ENCODE data around the gene ZC3H12C. TPM values are rescaled to one million over a fixed set of nuclear protein-coding genes. Genes with fewer than 3 reads are reported as not detected.

Gene ZC3H12C
- total and polyA plus RNA-seq, 2 of the 13 experiments (the other 11 are each of a cell fraction or from before 2014, with no cell fraction given) = 2.4 to 5.7 TPM

- intact Hi-C loops (cut with micrococcal nuclease; ENCODE audit: unreplicated experiment) (no loop called here), in situ Hi-C loops (cut with HindIII; ENCODE audit: extremely low pct_ligation_motif_present, low pct_unique_long_range_greater_than_20kb) (no loop called here)
- FAIRE-seq (no peak), ATAC-seq (no peak; the same call in 2 of the 3 replicates), DNase-seq (ENCODE audit: low spot score) (peak; percentile 13)
- ChIA-PET POLR2A (interaction anchor here (1.9 kb wide), 1 partner anchor 15 kb away, joined by 6 read pairs; the partner anchor contains the start of gene ZC3H12C), CTCF (ENCODE audit: low intra/inter-chr PET ratio, low total read pairs) (no interaction called here)
- TF ChIP-seq ZNF589 (CRISPR knock-in tag; conservative IDR thresholded peaks at IDR 0.05) (no peak), ZNF614 (CRISPR knock-in tag; IDR thresholded peaks at IDR 0.05; ENCODE audit: borderline replicate concordance) (no peak), FOSL2 (CRISPR knock-in tag; IDR thresholded peaks at IDR 0.05) (0 out of 2 replicates have a peak, but pooled peaks have one; percentile 9), EED (CRISPR knock-in tag; IDR thresholded peaks at IDR 0.05) (no peak)
- BruUV-seq (replicated peaks) = no TSS peak
- 0 out of 2 replicates have a peak, but pooled peaks cover 8% of the 10 kb centered on the region for H3K4me1 ChIP-seq (ENCODE audit: insufficient read depth, low read length)
- no peaks in the 10 kb centered on the region for H3K79me2 ChIP-seq (ENCODE audit: insufficient read depth, low read length)
- no peak overlapping the region for H2AFZ ChIP-seq (ENCODE audit: low read length)
- no peaks in the 10 kb centered on the region for H4K20me1 ChIP-seq (ENCODE audit: insufficient read depth, low read length)
- no peaks in the 10 kb centered on the region for H3K9me3 ChIP-seq (ENCODE audit: low read length)
- H3K36me3 ChIP-seq (replicated peaks in 1 of 2; ENCODE audit: control insufficient read depth in 1 of 2, insufficient read depth in 2 of 2, low read length in 2 of 2) = no peaks in the 10 kb centered on the region
- no peak overlapping the region for H3K9ac ChIP-seq (ENCODE audit: insufficient read depth, low read depth, low read length)
- WGBS (ENCODE audit: low lambda C conversion rate) = 11% methylated on average over 6 of the region's 6 CpGs
- no peaks in the 10 kb centered on the region for H3K27me3 ChIP-seq (ENCODE audit: control insufficient read depth in 1 of 2, insufficient read depth in 2 of 2, low read length in 2 of 2)
- H3K4me3 ChIP-seq (replicated peaks in 1 of 3; ENCODE audit: insufficient read depth in 1 of 3, low read depth in 2 of 3, low read length in 3 of 3) = no peak overlapping the region
- no peak overlapping the region for H3K27ac ChIP-seq (ENCODE audit: extremely low read length, insufficient read depth, low read length)
- H3K4me2 ChIP-seq (ENCODE audit: low read depth, low read length) = 0 out of 2 replicates have a peak overlapping the region, but pooled peaks have one; percentile 4
Observed at GRCh38 chr11:110077831-110078325, 15.3 kb upstream of the ZC3H12C start.

- CTCF ChIA-PET (ENCODE audit: low intra/inter-chr PET ratio, low total read pairs) = no interaction called here
- ATAC-seq = no peak
Observed at GRCh38 chr11:110078923-110079544, 14.2 kb upstream of the ZC3H12C start.

More at GRCh38 chr11:110078923-110079544, 14.2 kb upstream of the ZC3H12C start:
- no peak for TF ChIP-seq MTF1 (CRISPR knock-in tag; IDR thresholded peaks at IDR 0.05)
- no peak for TF ChIP-seq ISX (CRISPR knock-in tag; conservative IDR thresholded peaks at IDR 0.05)
- no peak for TF ChIP-seq BRF2 (CRISPR knock-in tag; IDR thresholded peaks at IDR 0.05)
- POLR2A ChIA-PET = no interaction called here
- in situ Hi-C loops (cut with HindIII; ENCODE audit: extremely low pct_ligation_motif_present, low pct_unique_long_range_greater_than_20kb) = no loop called here
- Histone ChIP-seq H3K79me2 (ENCODE audit: insufficient read depth, low read length) (no peaks in the 10 kb centered on the region), H3K9ac (ENCODE audit: insufficient read depth, low read depth, low read length) (no peak overlapping the region), H3K36me3 (replicated peaks in 1 of 2; ENCODE audit: control insufficient read depth in 1 of 2, insufficient read depth in 2 of 2, low read length in 2 of 2) (no peaks in the 10 kb centered on the region), H2AFZ (ENCODE audit: low read length) (no peak overlapping the region), H3K9me3 (ENCODE audit: low read length) (no peaks in the 10 kb centered on the region), H3K4me1 (ENCODE audit: insufficient read depth, low read length) (0 out of 2 replicates have a peak, but pooled peaks cover 8% of the 10 kb centered on the region), H3K27ac (ENCODE audit: extremely low read length, insufficient read depth, low read length) (no peak overlapping the region), H3K4me2 (ENCODE audit: low read depth, low read length) (no peak overlapping the region), H4K20me1 (ENCODE audit: insufficient read depth, low read length) (no peaks in the 10 kb centered on the region), H3K27me3 (ENCODE audit: control insufficient read depth in 1 of 2, insufficient read depth in 2 of 2, low read length in 2 of 2) (no peaks in the 10 kb centered on the region), H3K4me3 (replicated peaks in 1 of 3; ENCODE audit: insufficient read depth in 1 of 3, low read depth in 2 of 3, low read length in 3 of 3) (no peak overlapping the region)
- 100% methylated on average over 1 of the region's 1 CpG for WGBS (ENCODE audit: low lambda C conversion rate)
- no peak for FAIRE-seq
- intact Hi-C loops (cut with micrococcal nuclease; ENCODE audit: unreplicated experiment) = no loop called here
- no TSS peak for BruUV-seq (replicated peaks)
- no peak for DNase-seq (ENCODE audit: low spot score)
